GM18870 (cell line): ENCODE data around the gene ART1.

Experiments
- ATAC-seq: cut with Tn5 transposase; IDR thresholded peaks from one replicate; pipeline ENCODE4 v1.9.1; 2021; ENCODE audit warnings: moderate library complexity; ENCODE audit not compliant: unreplicated experiment

Gene ART1

DNA sequence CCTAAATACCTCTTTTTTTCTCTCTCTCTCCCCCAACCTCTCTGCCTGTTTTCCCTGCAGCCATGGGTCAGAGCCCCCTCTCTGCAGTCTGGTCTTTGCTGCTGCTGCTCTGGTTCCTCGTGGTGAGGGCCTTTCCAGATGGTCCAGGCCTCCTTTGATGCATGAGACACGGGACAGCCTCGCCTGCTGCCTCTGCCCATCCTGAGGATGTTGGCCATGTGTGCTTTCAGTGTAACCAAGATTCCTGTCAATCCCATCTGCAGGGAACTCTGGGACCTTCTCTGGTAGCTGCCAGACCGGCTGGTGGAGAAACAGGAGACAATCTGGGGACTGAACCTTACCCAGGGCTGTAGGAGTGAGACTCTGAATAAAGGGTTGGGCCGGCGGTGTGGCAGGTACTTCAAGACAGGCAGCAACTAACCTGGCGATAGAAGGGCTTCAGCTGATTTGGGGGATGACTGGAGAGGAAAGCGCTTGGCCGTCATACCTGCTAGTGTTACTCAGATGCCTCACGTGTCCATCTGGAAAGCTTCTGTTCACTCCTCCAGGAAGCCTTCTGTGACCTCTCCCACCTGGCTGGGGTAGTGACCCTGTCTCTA is 19.2 kb downstream of the ART1 start:
- no peak for ATAC-seq

DNA sequence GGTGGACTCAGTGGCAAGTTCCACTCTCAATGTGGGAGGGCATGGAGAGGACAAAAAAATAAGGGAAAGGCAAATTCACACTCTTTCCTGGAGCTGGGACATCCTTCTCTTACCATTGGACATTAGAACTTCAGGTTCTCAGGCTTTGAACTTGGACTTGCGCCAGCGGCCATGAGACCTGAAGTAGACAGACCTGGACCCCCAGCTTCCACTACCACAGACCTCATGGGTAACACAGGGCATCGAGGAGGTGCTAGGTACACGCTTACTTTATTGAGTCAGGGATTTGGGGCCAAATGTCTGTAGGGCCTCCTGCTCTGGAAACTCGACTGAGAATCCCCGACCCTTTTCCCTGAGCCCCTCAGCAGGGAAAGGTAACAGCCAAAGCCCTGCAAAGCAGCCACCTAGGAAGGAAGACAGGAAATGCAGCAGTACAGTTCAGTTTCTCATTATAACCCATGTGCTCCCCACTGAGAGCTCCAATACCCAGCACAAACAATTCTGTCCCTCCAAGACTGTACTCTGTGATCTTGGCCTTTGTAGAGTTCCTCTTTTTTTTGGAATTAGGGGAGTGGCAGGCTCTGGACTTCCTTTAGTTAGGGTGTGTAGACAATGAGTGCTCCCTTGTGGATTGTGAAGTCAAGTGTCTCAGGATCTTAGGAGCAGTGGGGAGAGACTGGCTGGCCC is 20.6 kb downstream of the ART1 start:
- ATAC-seq, result no peak

DNA sequence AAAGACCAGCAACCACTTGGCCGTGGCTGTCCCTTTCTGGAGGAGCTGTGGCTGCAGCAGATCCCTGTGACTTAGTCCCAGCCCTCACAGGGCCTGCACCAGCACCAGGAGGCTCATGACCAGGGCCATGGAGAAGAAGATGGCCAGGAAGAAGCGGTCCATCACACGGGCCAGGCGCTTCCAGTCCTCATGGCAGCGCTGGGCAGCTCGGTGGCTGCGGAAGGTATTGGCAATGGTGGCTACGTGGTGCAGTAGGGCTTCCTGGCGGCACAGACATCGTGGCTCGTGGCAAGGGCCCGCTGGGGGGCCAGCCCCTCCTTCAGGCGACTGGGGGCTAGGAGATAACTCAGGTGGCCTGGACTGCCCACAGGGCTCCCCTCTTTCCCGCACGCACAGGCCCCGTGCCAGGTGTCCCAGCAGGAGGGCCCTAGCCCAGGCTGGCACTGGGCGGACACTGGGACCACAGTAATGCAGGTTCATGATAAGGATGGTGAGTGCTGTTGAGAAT is 21.1 kb downstream of the ART1 start:
- ATAC-seq, result no peak

DNA sequence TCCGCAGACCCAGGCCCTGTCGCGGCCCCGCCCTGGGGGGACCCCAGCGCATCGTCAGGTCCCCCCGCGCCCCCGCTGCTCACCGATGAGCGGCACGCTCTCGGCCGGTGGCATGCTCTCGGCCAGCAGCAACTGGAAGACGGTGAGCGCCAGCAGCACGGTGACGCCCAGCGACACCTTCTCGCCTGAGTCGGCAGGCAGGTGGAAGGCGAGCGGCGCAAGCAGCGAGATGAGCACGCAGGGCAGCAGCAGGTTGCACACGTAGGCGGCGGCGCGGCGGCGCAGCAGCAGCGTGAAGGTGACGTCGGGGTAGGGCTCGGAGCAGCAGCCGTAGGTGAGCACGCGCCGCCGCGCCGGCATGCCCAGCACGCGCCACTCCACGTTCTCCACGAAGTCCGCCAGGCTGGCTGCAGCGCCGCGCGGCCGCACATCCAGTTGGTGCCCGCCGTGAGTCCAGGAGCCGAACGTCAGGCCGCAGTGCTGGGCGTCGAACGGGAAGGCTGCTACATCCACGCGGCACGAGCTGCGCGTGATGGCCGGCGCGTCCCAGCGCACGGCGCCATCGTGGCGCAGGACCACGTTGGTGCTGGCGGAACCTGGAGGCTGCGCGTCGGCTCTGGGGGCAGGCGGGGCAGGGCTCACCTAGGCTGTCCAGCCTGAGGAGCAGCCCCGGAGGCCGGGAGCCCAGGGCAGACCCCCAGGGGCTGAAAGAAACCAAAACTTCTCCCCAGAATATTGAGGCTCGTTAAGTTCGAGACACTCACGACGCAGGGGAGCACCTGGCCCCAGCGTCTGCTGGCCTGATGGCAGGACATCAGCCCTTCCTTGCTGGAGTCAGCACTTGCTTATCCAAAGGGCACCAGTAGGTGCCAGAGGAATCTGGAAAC is 22.5 kb downstream of the ART1 start:
- ATAC-seq, result no peak

DNA sequence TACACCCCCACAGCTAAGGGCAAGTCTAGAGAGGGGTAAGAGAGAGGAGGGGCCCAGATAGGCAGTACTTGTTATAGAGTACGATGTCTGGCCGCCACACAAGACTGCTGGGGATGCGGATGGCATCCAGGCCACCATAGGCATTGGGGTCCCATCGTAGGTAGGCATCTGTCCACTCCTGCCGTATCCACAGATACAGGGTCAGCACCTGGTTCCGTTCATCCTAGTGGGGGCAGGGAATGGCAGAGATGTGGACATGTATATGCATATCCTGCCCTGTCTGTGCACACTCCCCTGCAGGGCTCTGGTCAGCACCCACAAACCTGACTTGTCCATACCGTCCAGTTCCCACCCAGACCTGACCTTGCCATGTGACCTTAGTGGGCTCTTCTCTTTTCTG is 24.2 kb downstream of the ART1 start:
- no peak for ATAC-seq

DNA sequence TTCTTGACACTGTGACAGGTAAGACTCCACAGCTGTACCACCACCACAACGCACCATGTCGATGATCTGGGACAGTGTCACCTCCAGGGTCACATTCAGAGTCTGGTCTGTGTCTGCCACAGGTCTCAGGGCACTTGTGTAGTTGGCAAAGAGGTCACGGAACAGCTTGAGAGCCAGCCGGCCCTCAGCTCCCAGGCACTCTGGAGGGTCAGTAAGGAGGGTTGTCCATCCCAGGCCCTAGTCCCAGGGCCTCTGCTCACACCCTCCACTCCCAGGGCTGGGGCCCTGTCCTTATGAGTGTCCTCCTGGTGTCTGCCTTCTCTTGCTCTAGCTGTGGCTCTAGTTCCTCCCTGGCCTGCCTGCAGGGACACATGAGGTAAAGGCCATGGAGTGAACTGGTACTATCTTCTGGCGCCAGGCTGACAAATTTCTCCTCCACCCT is 24.8 kb downstream of the ART1 start:
- ATAC-seq, result no peak

DNA sequence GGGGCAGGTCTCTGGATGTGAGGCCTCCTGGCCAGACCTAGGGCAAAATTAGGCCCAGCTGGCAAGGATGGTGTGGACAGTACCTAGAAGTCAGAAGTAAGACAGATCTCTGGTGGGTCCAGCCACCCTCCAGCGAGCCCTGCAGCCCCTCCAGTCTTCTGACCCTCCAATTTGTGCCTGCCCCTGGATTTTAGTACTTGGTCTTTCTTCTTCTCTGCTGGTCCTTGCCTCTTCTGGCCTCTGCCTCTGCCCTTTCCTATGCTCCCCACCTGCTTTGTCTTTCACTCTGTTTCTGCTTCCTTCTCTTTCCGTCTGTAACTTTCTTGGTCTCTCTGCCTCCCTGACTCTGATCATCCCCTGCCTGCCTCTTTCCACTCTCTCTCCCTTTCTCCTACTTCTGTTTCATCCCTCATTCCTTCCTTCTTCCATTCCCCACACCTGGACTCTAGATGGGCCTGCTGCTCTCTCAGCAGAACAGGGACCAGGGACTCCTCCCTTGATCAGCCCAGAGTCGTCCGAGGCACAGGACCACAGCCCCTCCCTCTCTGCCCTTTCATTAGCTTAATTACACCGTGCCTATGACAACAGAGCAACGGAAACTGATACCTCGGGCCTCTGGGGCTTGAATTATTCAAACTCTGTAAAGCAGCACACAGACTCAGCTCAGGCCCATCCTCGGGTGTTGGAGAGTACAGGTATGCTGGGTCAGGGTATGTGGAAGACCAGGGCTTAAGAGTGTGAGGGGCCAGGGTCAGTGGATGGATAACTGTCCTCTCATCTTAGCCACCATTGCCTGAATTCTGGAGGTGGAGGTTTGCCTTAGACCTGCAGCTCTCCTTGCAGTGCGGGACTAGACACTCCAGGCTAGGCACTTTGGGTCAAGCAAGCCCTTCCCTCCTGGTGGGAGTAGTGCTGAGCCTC is 26.7 kb downstream of the ART1 start, which contains the start of gene CHRNA10:
Gene CHRNA10, minus strand, starts transcription at position 51 of the 921 bp plus-strand sequence. CDS start 72 bp downstream, outside the sequence.
- no peak for ATAC-seq

DNA sequence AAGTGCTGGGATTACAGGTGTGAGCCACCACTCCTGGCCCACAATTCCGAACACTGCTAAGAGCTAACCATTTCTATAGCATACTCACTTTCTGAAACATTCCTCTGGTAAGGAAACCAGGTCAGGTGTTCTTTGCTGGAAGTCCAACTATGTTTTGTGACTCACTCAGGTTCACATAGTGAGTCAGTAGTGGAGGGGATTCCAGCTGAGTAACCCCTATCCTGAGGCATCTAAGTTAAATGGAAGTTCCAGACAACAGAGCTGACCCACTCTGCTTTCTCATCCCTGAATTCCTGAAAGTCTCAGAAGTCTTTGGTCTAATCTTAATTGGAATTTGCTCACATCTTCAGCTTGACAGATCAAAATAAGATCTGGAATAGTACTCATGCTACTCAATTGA is 29.3 kb downstream of the ART1 start:
- ATAC-seq, result no peak

DNA sequence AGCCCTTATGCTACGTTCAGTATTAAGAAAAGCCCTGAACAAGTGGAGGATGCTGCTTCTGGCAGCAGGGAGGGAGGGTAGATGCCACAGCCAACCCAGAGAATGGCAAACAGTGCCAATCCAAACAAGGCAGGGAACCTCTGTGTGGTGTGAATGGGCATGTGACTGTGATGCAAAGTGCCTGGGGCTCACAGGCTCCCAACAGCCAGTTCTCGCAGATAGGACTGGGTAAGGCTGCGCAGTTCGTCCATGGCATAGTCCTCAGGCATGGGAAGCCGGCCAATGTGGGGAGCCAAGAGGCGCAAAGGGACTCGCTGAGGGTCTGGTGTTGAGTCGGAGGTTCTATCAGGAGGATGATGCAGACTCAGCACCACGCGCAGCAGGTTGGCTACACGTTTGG is 31.0 kb downstream of the ART1 start:
- ATAC-seq, result no peak

DNA sequence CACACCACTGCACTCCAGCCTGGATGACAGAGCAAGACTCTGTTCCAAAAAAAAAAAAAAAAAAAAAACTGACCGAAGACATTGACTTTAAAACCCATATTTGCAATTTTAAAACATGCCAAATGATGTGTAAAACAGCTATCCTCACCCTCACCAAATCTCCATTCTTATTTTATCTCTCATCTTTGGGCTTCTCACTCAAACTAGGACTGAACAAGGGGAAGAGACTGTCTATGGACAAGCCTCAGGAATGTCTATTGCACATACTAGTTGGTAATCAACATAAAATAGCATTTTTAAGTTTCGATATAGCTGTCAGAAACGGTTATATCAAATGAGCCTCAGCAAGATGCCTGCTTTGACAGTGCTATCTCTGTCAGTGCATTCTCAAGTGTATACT is 34.1 kb downstream of the ART1 start:
- no peak for ATAC-seq

DNA sequence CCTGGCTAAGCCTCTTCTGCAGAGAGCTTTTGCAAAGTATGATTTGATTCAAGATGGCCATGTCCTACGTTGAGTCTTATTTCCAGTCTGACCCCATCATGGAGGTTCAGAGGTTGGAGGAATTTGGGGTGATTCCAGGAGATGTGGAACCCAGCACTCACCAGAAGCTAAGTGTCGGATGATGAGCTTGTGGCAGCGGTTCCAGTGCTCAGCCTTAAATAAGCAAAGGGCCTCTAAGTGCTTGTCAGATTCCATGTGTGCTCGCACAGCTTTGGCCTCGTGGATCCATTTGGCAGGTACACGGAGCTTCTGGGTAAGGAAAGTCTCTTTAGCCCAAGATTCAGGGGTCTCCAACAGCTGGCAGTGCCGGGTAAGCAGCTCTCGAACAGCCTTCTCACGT is 38.1 kb downstream of the ART1 start:
- ATAC-seq, result no peak

DNA sequence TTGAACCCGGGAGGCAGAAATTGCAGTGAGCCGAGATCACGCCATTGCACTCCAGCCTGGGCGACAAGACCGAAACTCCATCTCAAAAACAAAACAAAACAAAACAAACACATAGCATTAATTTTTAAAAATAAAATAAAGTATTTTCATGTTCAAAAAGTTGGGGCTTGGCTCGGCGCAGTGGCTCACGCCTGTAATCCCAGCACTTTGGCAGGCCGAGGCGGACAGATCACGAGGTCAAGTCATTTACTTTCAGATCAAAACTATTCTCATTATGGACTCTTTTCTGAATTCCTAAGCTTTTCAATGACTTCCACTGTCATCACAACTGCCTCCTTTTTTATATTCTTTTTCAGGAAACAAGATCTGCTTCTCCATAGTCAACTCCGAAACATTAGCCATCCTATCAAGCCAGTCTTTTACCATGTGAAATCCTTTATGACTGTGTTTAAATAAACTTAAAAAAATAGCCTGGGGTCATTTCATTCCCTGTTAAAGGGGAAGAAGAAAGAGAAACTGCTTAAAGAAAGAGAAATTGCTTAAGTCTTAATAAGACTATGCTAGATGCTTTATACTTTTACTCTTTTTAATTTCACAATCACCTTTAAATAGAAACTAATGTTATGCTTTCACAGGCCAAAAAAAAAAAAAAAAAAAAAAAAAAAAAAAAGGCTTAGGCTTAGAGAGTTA is 39.3 kb downstream of the ART1 start:
- ATAC-seq, result no peak

DNA sequence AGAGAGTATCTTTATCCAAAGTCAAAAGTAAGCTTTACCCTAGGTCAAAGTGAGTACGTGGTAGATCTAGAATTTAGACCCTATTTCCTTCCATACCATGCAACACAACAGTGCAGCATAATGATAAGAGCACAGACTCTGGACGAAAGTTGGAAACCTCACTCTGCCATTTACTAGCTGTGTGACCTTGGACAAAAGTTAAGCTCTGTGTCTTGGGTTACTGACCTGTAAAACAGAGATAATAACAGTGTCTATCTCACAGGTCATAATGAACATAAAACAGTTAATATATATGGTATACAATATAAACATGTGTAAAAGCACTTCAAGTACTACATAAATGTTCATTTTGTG is 39.9 kb downstream of the ART1 start:
- no peak for ATAC-seq

DNA sequence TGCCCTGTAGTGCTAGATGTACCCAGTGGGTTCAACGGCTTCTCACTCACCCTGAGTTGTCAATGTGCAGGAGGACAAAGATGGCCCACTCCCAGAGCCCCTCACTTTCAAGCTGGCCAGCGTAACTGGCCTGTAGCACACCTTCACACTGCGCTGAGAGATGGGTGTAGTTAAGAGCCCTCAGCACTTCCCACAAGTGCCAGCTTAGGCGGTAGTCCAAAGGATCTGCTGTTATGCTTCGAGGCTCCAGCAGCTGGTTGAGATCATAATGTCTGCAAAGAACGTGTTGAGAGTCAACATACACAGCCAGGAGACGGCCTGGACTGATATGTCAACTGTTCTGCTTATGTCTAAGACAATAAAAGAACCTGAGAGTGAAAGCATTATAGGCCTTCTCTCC is 41.0 kb downstream of the ART1 start:
- ATAC-seq, result no peak

DNA sequence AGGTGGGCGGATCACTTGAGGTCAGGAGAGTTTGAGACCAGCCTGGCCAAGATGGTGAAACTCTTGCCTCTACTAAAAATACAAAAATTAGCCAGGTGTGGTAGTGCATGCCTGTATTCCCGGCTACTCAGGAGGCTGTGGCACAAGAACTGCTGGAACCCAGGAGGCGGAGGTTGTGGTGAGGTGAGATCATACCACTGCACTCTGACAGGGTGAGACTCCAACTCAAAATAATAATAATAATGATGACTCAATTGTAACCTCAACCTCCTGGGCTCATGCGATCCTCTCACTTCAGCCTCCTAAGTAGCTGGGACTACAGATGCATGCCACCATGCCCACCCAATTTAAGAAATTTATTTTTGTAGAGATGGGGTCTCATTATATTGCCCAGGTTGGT is 41.8 kb downstream of the ART1 start:
- ATAC-seq, result no peak

DNA sequence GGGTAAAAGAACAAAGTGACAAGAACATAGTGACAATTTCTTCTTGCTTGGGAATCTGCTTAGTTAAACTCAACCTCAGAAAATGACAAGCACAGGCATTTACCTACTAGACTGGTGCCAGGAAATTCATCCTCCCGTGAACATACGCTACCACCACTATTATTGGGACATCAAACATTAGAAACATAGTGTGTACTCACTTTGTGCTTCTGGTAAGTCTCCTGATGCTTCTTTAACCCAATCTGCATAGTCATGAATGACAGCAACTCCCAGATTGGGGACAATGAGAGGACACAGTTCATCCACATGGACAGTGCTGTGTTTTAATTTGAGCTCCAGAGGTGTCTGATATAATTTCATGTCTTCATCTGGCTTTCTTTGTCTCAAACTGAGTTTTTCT is 55.5 kb downstream of the ART1 start:
- no peak for ATAC-seq

DNA sequence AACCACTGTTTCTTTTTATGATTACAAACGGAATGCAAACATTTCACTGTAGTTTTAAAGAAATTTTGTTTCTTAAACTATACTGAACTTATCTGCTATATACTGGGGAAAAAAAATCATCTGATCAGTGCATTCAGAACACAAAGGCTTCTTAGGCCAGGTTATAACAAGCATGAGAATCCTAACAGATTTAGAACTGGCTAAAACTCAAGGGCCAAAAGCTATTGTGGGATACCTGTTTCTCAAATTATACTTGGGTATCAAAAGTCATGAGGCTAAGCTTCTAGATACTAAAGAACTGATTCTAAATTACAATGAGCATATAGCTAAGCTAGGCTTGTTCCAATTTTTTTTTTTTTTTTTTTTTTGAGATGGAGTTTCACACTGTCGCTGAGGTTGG is 56.0 kb downstream of the ART1 start:
- no peak for ATAC-seq

DNA sequence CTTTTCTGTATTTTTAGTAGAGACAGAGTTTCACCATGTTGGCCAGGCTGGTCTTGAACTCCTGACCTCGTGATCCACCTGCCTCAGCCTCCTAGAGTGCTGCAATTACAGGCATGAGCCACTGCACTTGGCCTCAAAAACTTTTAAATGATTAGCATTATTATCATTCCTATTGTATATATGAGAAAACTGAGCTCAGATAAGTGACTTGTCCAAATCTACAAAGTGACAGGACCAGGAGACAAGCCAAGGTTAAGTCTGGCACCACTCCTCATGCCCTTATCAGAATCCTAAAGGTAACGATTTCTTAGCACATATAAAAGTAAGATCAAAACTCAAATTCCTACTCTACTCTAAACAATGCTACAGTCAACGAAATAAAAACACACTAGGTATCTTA is 58.5 kb downstream of the ART1 start:
- no peak for ATAC-seq

DNA sequence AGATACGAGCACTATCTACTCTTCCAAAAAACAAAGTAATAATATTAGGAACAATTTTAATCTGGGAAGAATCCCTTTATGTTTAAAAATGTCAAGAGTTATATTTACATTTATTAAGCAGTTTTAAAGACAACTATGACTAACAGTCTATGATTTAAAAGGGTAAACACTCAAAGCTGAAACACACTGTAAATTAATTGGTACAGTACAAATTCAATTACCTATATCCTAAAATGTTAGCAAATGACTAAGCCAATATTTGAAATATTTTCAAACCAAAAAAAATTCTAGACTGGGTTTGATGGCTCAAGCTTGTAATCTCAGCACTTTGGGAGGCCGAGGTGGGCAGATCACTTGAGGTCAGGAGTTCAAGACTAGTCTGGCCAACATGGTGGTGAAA is 62.2 kb downstream of the ART1 start:
- ATAC-seq, result no peak

DNA sequence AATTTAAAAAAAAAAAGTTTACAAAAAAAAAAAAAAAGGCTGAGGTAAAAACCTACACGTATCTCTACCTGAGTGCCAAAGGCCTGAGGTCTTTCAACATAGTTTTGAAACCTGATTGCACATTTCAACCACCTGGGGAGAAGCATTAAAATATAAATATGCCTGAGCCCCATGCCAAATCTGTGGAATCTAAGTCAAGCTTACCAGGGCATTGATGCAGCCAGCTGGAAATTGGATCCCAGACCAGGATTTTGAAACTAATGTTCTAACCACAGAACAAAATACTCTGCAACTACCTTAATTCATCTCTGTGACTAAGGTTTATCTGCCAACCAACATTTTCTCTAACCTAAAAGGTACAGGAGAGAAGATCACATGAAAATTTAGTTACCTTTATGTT is 65.0 kb downstream of the ART1 start:
- no peak for ATAC-seq
